A673 (cell line): Measurements from ENCODE around the gene SLC12A2. TPM values are rescaled to one million over a fixed set of nuclear protein-coding genes. Genes with fewer than 3 reads are reported as not detected.

Source experiments
- BruUV-seq: library from RNA; stranded (reverse); fragments of 400-500 nt; replicated peaks from 2 replicates; lab custom pipeline; 2021; lab: Mats Ljungman, UMichigan
- CTCF ChIA-PET: fragments of 300-600 bp; sonication (Branson Sonifier 250); formaldehyde crosslinking; loops from one replicate; lab custom pipeline; 2022; ENCODE audit warnings: antibody characterized with exemption; lab: Charles Lee
- POLR2A ChIA-PET: fragments of 300-600 bp; sonication (Branson Sonifier 250); formaldehyde crosslinking; loops from one replicate; lab custom pipeline; 2022; ENCODE audit warnings: antibody characterized with exemption; ENCODE audit not compliant: low non-redundant PET; lab: Charles Lee
- DNase-seq: peaks from one replicate; pipeline ENCODE4 v3.0.0-alpha.2; 2015; ENCODE audit warnings: low spot score
- H3K27ac ChIP-seq: fragments of 200-600 bp; sonication (generic); 2 replicates; pipeline ENCODE4 v1.5.1; 2016; ENCODE audit warnings: mixed run types, low read depth, mild to moderate bottlenecking, mixed read lengths, antibody characterized with exemption, low read length; ENCODE audit not compliant: poor library complexity, severe bottlenecking
- H3K27me3 ChIP-seq: fragments of 200-600 bp; sonication (generic); replicated peaks from 2 replicates; pipeline ENCODE4 v1.6.1; 2017; ENCODE audit warnings: mixed run types, low read depth, mild to moderate bottlenecking, mixed read lengths, antibody characterized with exemption, low read length; ENCODE audit not compliant: insufficient read depth, poor library complexity
- H3K36me3 ChIP-seq: fragments of 200-600 bp; sonication (generic); 2 replicates; pipeline ENCODE4 v1.6.1; 2016; ENCODE audit warnings: mixed run types, mild to moderate bottlenecking, mixed read lengths, antibody characterized with exemption, low read length; ENCODE audit not compliant: insufficient read depth, poor library complexity, severe bottlenecking
- H3K4me1 ChIP-seq: fragments of 200-600 bp; sonication (generic); 2 replicates; pipeline ENCODE4 v1.6.1; 2017; ENCODE audit warnings: mixed run types, mild to moderate bottlenecking, mixed read lengths, antibody characterized with exemption, low read length; ENCODE audit not compliant: insufficient read depth, poor library complexity, severe bottlenecking
- H3K4me3 ChIP-seq: fragments of 200-600 bp; sonication (generic); 2 replicates; pipeline ENCODE4 v1.5.1; 2016; ENCODE audit warnings: low read depth, mixed run types, mild to moderate bottlenecking, mixed read lengths, low read length; ENCODE audit not compliant: poor library complexity, severe bottlenecking
- H3K9me3 ChIP-seq: fragments of 200-600 bp; sonication (generic); 2 replicates; pipeline ENCODE4 v1.6.1; 2016; ENCODE audit warnings: mixed run types, low read depth, mild to moderate bottlenecking, mixed read lengths, antibody characterized with exemption, low read length; ENCODE audit not compliant: poor library complexity, severe bottlenecking
- CTCF ChIP-seq: fragments of 300-800, 200-600 bp; sonication (generic); conservative IDR thresholded peaks from 2 replicates; pipeline ENCODE4 v1.5.1; 2017; ENCODE audit warnings: low read depth, mild to moderate bottlenecking, antibody characterized with exemption, low read length, moderate library complexity, mixed read lengths
- EZH2 ChIP-seq: fragments of 200-600 bp; sonication (generic); IDR thresholded peaks from 2 replicates; pipeline ENCODE4 v1.6.1; 2017; ENCODE audit warnings: borderline replicate concordance, low read depth, mild to moderate bottlenecking, mixed read lengths, antibody characterized with exemption, low read length; ENCODE audit not compliant: poor library complexity, severe bottlenecking
- intact Hi-C: fragments of 100-400 bp; cut with micrococcal nuclease; formaldehyde crosslinking; loops from one replicate; pipeline ENCODE4 v1.10.0; 2022; ENCODE audit not compliant: unreplicated experiment
- total RNA-seq: library from RNA; stranded (reverse); gene quantifications from 2 replicates; pipeline ENCODE4 v1.2.3, GENCODE V29; 2021

Gene SLC12A2
- total RNA-seq, 1 experiment from 2014 or later, result 10.4 TPM

- intact Hi-C loops, result no loop called here
- TF ChIP-seq CTCF (no peak), EZH2 (no peak)
- Histone ChIP-seq H3K27me3 (no peaks in the 10 kb centered on the region), H3K9me3 (no peaks in the 10 kb centered on the region), H3K36me3 (no peaks in the 10 kb centered on the region), H3K4me1 (peaks cover 4% of the 10 kb centered on the region), H3K27ac (no peak overlapping the region), H3K4me3 (no peak overlapping the region)
- ChIA-PET POLR2A (no interaction called here), CTCF (no interaction called here)
- no TSS peak for BruUV-seq
- no peak for DNase-seq
These were observed 114.4 kb downstream of the SLC12A2 start for GRCh38 chr5:128197896-128198522.

- Histone ChIP-seq H3K4me1 (peaks cover 4% of the 10 kb centered on the region), H3K27ac (no peak overlapping the region), H3K36me3 (no peaks in the 10 kb centered on the region), H3K27me3 (no peaks in the 10 kb centered on the region), H3K4me3 (no peak overlapping the region), H3K9me3 (no peaks in the 10 kb centered on the region)
- TF ChIP-seq EZH2 (no peak), CTCF (no peak)
- ChIA-PET POLR2A (no interaction called here), CTCF (no interaction called here)
- BruUV-seq, result no TSS peak
- no peak for DNase-seq
- intact Hi-C loops, result no loop called here
These were observed 115.5 kb downstream of the SLC12A2 start for GRCh38 chr5:128199104-128199503.

- Histone ChIP-seq H3K4me3 (no peak overlapping the region), H3K27ac (no peak overlapping the region), H3K4me1 (peaks cover 4% of the 10 kb centered on the region), H3K27me3 (no peaks in the 10 kb centered on the region), H3K9me3 (no peaks in the 10 kb centered on the region), H3K36me3 (no peaks in the 10 kb centered on the region)
- POLR2A ChIA-PET, result no interaction called here
- TF ChIP-seq EZH2 (no peak), CTCF (no peak)
- no TSS peak for BruUV-seq
- CTCF ChIA-PET, result no interaction called here
- intact Hi-C loops, result loop anchor here (1.0 to 10.0 kb wide), 3 partner anchors 453 to 1545 kb away; no protein-coding TSS in a partner anchor
- no peak for DNase-seq
These were observed 116.0 kb downstream of the SLC12A2 start for GRCh38 chr5:128199611-128200010.
